Activated effector memory CD4-positive, alpha-beta T cell treated with Interleukin-2 at 50 U/mL for 16 hours (primary cell): ENCODE results near the gene AOAH.
"Not testable (repeated sequence)": the region's sequence is repeated elsewhere in the genome, so short reads cannot be mapped to it uniquely, and the experiment has no call there.

ENCODE experiments used
- DNase-seq: peaks from one replicate; pipeline ENCODE4 v3.0.0-alpha.2; 2020

Gene AOAH

GRCh38 chr7:36535866-36536664 lies 188.2 kb downstream of the AOAH start:
- DNase-seq: no peak

GRCh38 chr7:36533717-36534116 lies 190.6 kb downstream of the AOAH start:
- no peak for DNase-seq

- DNase-seq: no peak
Measured at GRCh38 chr7:36532981-36533499, 191.3 kb downstream of the AOAH start.

- DNase-seq: no peak
Measured at GRCh38 chr7:36531951-36532350, 192.3 kb downstream of the AOAH start.

- DNase-seq: no peak
Measured at GRCh38 chr7:36530456-36530855, 193.8 kb downstream of the AOAH start.

GRCh38 chr7:36527549-36527913 lies 196.8 kb downstream of the AOAH start:
- DNase-seq: no peak

- DNase-seq: no peak
Measured at GRCh38 chr7:36526863-36527548, 197.3 kb downstream of the AOAH start.

- no peak for DNase-seq
Measured at GRCh38 chr7:36523371-36524101, 200.8 kb downstream of the AOAH start.

- DNase-seq: no peak
Measured at GRCh38 chr7:36522453-36523007, 201.8 kb downstream of the AOAH start.

- no peak for DNase-seq
Measured at GRCh38 chr7:36521911-36522310, 202.4 kb downstream of the AOAH start.

- DNase-seq: no peak
Measured at GRCh38 chr7:36521133-36521532, 203.2 kb downstream of the AOAH start.

- DNase-seq: no peak
Measured at GRCh38 chr7:36515847-36516246, 208.4 kb downstream of the AOAH start.

- no peak for DNase-seq
Measured at GRCh38 chr7:36514289-36515243, 209.7 kb downstream of the AOAH start.

- no peak for DNase-seq
Measured at GRCh38 chr7:36513393-36513792, 210.9 kb downstream of the AOAH start.

GRCh38 chr7:36512616-36513015 lies 211.7 kb downstream of the AOAH start:
- DNase-seq: no peak

GRCh38 chr7:36509962-36510361 lies 214.3 kb downstream of the AOAH start:
- DNase-seq: no peak

GRCh38 chr7:36507475-36508440 lies 216.5 kb downstream of the AOAH start:
- DNase-seq: no peak

- no peak for DNase-seq
Measured at GRCh38 chr7:36506820-36507219, 217.5 kb downstream of the AOAH start.

- no peak for DNase-seq
Measured at GRCh38 chr7:36506130-36506798, 218.0 kb downstream of the AOAH start.

- DNase-seq: not testable (repeated sequence)
Measured at GRCh38 chr7:36504617-36505016, 219.7 kb downstream of the AOAH start.
